DMS 273 (cell line): ENCODE measurements around the gene PTPRF.

Experiments
- DNase-seq: peaks from one replicate; lab custom pipeline; 2025; ENCODE audit not compliant: unreplicated experiment; lab: John Stamatoyannopoulos, UW

Gene PTPRF

DNA sequence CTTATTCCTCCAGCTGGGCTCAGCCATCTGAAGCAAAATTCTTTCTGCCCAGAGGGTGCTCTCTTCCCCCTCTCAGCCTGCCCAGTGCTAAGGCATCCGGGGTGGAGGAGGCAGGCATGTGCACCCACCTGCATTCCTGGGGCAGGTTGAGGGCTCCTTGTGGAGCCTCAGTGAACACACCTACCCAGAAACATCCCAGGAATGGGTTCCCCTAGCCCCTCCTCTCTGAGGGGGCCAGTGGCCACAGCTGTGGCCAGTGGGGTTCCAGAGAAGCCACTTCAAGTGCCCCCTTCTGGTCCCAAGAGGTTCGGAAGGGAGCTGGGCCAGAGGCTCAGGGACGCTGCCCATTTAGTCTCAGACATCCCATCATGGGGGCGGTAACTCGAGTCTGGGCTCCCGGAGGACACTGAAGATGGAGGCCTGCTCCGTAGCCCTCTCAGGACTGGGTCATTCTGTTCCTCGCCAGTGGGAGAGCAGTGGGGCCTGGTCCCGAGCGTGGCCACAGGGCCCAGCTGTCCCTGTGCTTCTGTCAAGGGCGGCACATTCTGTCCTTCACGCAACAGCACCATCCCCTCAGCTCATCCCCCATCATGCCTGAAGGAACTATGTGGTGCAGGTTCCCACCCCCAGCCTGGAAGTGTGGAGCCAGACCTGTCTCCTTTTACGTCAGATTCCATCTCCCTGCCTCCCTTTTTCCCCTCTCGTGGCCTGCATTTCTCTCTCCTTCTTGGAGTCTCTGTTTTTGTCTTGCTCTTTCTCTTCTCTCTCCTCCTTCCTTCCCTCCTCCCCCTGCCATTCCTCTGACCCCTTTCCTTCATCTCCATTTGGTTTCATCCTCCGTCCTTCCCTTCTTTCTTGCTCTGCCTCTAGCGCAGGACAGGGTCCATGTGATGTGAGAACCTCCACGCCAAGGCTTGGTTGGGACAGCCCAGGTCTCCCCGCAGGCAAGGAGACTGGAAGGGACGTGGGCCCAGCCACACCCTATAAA lies 69.6 kb downstream of the PTPRF start:
- DNase-seq: no peak

GRCh38 chr1:43602990-43603389 lies 72.3 kb downstream of the PTPRF start:
- DNase-seq: no peak

DNA sequence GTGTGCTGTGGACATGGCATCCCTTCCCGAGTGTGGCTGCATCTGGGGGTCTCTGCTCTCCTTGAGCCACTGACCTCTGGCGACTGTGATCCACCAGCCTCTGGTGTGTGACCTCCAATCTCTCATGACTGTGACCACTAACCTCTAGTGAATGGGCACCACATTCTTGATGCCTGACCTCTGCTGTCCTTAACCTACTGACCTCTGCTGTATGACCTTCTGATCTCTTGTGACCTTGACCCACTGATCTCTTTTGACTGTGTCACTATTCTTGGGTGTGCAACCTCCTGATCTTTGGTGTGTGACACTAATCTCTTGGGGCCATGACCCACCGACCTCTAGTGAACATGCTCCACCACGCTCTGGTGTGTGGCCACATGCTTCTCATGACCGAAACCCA lies 73.5 kb downstream of the PTPRF start:
- DNase-seq: no peak

DNA sequence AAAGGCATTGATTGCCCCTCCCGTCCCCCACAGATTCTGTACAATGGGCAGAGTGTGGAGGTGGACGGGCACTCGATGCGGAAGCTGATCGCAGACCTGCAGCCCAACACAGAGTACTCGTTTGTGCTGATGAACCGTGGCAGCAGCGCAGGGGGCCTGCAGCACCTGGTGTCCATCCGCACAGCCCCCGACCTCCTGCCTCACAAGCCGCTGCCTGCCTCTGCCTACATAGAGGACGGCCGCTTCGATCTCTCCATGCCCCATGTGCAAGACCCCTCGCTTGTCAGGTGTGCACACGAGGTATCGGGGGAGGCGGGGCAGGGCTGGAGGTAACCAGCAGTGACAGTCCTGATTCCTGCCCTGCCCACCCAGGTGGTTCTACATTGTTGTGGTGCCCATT lies 74.5 kb downstream of the PTPRF start:
- DNase-seq: no peak

DNA sequence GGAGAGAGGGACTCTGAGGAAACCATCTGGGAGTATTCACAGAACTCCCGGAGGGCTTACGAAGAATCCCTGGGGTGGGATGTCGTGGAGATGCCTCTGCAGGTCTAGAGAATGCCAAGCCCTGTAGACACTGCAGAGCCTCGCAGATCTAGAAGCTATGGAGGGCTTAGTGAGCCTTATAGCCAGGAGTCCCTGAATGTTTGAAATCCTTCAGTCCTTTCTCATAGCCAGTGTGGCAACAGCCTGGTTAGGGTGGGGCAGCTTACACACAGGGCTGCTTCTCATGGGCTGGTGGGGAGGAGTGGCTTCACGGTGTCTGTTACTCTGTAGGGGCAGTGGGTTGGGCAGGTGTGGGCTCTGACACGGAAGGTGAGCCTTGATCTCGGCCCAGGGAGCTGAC lies 75.1 kb downstream of the PTPRF start:
- no peak for DNase-seq

GRCh38 chr1:43606624-43607023 lies 75.9 kb downstream of the PTPRF start:
- no peak for DNase-seq

DNA sequence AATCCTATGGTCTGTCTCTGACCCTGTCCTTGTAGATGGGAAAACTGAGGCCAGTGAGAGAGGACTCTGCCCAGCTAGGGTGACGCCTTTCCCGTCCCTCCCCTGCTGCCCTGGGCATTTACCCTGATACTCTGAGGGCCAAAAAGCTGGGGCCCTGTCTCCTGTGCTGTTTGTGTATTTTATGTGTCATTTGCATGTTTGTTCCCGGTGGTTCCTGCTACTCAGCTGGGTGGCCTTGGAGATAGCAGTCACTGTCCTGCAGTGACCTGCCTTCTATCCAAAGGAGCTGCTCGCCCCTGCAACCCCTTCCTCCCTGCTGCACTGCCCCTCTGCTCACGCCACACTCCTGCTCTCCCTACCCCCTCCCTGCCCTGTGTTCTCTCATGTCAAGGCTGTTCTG lies 78.1 kb downstream of the PTPRF start:
- DNase-seq: no peak

GRCh38 chr1:43610339-43610738 lies 79.7 kb downstream of the PTPRF start:
- peak; percentile 22 for DNase-seq

GRCh38 chr1:43611950-43612349 lies 81.3 kb downstream of the PTPRF start:
- no peak for DNase-seq

- DNase-seq: no peak
Observed at GRCh38 chr1:43612406-43612805, 81.7 kb downstream of the PTPRF start.

DNA sequence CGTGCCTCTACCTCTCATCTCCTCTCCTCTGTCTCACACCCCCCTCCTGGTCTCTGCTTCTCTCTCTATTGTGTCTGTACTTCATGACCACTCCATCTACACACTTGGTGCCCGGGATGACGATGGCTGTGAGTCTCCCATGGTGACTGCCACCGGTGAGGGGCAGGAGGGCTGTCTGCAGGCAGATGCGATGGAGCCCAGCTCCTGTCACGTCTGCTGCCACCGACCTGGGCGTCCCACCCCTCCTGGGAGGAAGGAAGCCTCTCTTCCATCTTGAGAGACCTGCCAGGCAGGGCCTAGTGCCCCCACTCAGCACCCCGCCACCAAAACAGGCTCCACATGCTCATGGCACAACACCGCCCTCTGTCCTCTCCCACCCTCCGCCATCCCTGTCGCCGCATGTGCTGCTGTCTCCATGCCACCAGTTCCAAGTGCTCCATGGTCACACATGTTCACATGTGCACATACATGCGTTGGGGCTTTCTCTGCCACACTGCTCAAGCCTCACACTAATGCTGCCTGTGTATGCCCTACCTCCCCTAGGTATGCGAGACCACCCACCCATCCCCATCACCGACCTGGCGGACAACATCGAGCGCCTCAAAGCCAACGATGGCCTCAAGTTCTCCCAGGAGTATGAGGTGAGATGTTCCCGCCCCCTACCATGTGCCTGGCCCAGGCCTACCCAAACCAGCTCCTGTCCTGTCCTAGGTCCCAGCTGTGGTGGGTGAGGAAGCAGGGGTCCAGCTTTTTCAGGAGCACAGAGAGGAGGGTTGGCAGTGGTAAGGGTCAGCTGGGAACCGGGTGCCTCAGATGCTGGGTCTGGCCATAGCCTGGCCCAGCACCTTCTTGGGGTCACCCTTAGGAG lies 82.6 kb downstream of the PTPRF start:
- no peak for DNase-seq

- no peak for DNase-seq
Observed at GRCh38 chr1:43614211-43614610, 83.5 kb downstream of the PTPRF start.

DNA sequence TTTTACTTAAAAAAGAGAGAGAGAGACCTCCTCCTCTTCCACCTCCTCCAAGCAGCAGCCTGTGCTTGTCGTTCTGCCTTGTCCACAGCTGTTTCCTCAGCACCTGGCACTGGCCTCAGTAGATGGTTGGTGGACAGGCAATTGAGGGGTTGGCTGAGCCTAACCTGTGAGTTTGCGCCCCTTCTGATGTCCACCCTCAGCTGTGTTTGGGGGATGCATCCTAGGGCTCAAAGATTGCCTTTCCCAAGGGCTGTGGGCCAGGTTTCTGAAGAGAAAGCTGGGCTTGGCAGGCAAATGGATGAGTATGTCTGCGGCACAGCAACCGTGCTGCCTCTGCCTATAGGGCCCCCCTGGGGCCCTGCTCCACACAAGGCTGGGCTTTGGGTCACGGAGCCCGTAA lies 84.2 kb downstream of the PTPRF start:
- DNase-seq: no peak

DNA sequence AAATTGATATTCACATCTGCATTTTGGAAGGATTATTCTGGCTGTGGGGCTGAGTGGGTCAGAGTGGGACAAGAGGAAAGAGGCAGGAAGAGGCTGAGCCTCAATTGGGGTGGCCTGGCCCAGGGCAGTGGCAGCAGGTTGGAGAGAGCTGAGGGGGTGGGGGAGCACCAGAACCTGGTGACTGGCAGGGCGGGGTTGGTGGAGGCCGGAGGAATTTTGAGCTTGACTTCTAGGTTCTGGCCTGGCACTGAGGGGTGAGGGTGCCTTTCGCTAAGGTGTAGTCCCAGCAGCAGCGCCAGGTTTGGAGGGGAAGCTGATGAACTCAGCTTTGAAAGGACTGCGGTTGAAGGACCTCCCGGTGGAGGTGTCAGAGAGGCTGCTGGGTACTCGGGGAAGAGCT lies 85.7 kb downstream of the PTPRF start:
- DNase-seq: no peak

DNA sequence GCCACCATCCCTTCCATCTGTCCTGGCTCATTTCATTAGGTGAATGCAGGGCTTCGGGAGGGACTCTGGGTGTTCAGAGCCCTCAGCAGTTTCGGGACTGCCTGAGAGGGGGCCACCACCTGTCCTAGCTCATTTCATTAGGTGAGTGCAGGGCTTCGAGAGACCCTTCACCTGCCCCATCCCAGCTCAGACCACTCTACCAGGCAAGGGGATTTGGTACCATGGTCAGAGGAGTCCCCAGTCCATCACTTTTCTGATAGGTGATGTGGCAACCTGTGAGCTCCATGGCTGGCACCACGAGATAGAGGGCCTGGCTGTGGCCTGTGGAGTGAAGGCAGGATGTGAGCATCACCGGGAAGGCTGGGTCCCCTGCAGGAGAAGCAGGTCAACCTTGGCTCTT lies 86.3 kb downstream of the PTPRF start:
- no peak for DNase-seq

- DNase-seq: no peak
Observed at GRCh38 chr1:43617668-43618067, 87.0 kb downstream of the PTPRF start.

DNA sequence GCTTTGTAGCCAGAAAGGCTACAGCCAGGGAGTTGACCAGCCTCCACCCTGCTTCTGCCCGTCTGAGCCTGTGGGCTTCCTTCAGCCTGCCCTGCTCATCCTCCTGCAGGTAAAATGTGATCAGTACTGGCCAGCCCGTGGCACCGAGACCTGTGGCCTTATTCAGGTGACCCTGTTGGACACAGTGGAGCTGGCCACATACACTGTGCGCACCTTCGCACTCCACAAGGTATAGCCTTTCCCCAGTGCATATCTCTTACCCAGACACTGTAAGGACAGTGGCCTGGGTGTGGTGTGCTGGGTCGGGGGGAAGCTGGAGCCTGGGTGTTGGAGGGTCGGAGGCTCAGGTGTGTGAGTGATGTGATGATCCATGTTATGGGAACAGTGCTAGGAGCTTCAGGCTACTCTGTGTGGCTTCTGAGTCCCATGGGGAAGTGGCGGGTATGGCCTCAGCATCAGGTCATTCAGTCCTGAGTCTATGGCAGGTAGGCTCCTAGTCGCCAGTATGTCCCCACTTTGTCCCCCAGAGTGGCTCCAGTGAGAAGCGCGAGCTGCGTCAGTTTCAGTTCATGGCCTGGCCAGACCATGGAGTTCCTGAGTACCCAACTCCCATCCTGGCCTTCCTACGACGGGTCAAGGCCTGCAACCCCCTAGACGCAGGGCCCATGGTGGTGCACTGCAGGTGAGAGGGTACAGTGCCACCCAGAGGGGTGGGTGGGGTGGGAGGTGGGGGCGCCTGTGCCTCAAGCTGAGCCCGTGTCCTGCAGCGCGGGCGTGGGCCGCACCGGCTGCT lies 88.0 kb downstream of the PTPRF start:
- no peak for DNase-seq

GRCh38 chr1:43619314-43619790 lies 88.7 kb downstream of the PTPRF start:
- no peak for DNase-seq

- DNase-seq: no peak
Observed at GRCh38 chr1:43619996-43620920, 89.6 kb downstream of the PTPRF start.

- DNase-seq: no peak
Observed at GRCh38 chr1:43620956-43621355, 90.3 kb downstream of the PTPRF start.
